Brain microvascular endothelial cell (primary cell): ENCODE results near the gene CENPX.

ENCODE experiments used
- DNase-seq: peaks from one replicate; pipeline ENCODE4 v3.0.0-alpha.2; 2020
- H3K27ac ChIP-seq: fragments of 250-450 bp; sonication (Bioruptor Pico); 2 replicates; pipeline ENCODE4 v1.5.1; 2020; ENCODE audit warnings: mild to moderate bottlenecking, moderate library complexity
- H3K27me3 ChIP-seq: fragments of 250-450 bp; sonication (Bioruptor Pico); replicated peaks from 2 replicates; pipeline ENCODE4 v1.5.1; 2020; ENCODE audit warnings: mild to moderate bottlenecking
- H3K36me3 ChIP-seq: fragments of 250-450 bp; sonication (Bioruptor Pico); replicated peaks from 2 replicates; pipeline ENCODE4 v1.5.1; 2020; ENCODE audit warnings: mild to moderate bottlenecking
- H3K4me3 ChIP-seq: 2 replicates; pipeline ENCODE4 v1.5.1; 2011; ENCODE audit warnings: low read depth, mild to moderate bottlenecking, control low read depth, low read length, moderate library complexity
- in situ Hi-C: cut with HindIII; loops from 2 replicates; pipeline ENCODE4 v1.10.0; 2017; ENCODE audit warnings: low sequenced_read_pairs, low pct_ligation_motif_present
- TF ChIP-seq, protein P1 (sequence below): IDR thresholded peaks from 2 replicates; pipeline ENCODE4 v1.5.1; 2011; ENCODE audit warnings: low read depth, mild to moderate bottlenecking, moderate library complexity, low read length, control low read depth, inconsistent platforms; ENCODE audit errors: missing control alignments

Gene CENPX

DNA sequence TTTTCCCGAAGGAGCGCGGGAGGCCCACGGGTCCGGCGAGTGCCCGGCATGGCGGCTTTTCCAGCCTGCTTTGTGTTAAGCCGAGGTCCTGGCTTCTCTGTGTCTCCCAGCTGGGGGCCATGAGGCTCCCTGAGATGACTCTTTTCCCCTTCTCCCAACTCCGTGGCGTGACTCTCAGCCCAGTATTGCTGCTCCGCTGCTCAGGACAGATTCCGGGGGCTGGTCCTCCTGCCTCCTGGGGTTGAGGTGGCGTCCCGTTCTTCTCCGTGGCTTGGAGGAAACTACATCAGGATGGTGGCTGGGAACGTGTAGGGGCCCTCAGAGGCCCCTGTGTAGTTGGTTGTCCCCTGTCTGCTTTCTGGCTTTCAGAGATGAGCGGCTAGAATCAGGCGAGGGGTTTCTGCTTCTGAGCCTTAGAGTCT lies 30.0 kb upstream of the CENPX start:
- no peak for DNase-seq
- no peaks in the 10 kb centered on the region for H3K27me3 ChIP-seq
- H3K36me3 ChIP-seq = peaks cover 39% of the 10 kb centered on the region
- TF ChIP-seq, protein P1, sequence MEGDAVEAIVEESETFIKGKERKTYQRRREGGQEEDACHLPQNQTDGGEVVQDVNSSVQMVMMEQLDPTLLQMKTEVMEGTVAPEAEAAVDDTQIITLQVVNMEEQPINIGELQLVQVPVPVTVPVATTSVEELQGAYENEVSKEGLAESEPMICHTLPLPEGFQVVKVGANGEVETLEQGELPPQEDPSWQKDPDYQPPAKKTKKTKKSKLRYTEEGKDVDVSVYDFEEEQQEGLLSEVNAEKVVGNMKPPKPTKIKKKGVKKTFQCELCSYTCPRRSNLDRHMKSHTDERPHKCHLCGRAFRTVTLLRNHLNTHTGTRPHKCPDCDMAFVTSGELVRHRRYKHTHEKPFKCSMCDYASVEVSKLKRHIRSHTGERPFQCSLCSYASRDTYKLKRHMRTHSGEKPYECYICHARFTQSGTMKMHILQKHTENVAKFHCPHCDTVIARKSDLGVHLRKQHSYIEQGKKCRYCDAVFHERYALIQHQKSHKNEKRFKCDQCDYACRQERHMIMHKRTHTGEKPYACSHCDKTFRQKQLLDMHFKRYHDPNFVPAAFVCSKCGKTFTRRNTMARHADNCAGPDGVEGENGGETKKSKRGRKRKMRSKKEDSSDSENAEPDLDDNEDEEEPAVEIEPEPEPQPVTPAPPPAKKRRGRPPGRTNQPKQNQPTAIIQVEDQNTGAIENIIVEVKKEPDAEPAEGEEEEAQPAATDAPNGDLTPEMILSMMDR = no peak
- in situ Hi-C loops = no loop called here
- H3K4me3 ChIP-seq = peak overlapping the region; percentile 77
- no peak overlapping the region for H3K27ac ChIP-seq

DNA sequence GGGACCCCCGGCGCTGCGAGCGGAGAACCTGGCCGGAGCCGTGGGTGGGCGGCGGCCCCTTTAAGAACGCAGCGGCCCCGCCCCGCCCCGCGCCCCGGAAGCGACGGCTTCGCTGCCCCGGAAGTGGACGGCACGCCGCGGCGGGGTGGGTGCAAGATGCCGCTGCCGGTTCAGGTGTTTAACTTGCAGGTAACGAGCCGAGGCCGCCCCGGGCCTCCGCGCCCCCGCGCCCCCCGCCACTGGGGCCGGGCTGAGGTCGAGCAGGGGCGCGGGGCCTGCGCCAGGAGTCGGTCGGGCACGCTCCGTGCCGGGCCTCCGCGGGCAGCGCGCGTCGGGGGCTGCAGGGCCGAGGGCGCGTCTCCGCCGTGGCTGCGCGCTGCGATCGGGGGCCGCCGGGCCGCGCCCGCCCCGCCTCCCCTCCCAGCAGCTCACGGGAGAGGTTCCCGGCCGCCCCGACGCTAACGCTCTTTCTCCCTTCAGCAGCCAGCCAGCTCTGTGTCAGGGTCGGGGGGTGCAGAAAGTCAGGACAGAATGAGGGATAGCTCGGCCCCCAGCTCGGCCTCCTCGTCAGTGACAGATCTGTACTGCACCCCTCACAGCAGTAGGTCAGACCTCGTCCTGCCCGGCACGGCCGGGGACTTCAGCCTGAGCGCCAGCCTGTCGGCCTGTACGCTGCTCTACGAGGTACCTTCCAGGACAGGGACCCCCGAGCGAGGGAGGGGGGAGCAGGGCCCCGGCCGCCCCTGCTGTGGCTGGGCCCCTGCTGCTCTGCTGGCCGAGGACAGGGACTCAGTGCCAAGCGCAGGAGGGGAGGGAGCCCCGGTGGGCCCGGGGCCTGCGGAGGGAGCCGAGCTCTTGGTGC lies 29.3 kb upstream of the CENPX start, which contains the start of the genes GPS1 and RFNG:
Gene GPS1 (plus strand): TSS at position 123 of the 862 bp plus-strand sequence. CDS start 34 bp downstream, at position 157.
Gene RFNG (minus strand): TSS at position 36 of the 862 bp plus-strand sequence. CDS start 45 bp downstream, outside the sequence.
- H3K27me3 ChIP-seq = no peaks in the 10 kb centered on the region
- H3K36me3 ChIP-seq = peaks cover 38% of the 10 kb centered on the region
- H3K4me3 ChIP-seq = peak within 1 kb of the TSS; percentile 77
- TF ChIP-seq, protein P1 = no peak
- in situ Hi-C loops = no loop called here
- peak within 1 kb of the TSS; percentile 21 for H3K27ac ChIP-seq
- DNase-seq = no peak

DNA sequence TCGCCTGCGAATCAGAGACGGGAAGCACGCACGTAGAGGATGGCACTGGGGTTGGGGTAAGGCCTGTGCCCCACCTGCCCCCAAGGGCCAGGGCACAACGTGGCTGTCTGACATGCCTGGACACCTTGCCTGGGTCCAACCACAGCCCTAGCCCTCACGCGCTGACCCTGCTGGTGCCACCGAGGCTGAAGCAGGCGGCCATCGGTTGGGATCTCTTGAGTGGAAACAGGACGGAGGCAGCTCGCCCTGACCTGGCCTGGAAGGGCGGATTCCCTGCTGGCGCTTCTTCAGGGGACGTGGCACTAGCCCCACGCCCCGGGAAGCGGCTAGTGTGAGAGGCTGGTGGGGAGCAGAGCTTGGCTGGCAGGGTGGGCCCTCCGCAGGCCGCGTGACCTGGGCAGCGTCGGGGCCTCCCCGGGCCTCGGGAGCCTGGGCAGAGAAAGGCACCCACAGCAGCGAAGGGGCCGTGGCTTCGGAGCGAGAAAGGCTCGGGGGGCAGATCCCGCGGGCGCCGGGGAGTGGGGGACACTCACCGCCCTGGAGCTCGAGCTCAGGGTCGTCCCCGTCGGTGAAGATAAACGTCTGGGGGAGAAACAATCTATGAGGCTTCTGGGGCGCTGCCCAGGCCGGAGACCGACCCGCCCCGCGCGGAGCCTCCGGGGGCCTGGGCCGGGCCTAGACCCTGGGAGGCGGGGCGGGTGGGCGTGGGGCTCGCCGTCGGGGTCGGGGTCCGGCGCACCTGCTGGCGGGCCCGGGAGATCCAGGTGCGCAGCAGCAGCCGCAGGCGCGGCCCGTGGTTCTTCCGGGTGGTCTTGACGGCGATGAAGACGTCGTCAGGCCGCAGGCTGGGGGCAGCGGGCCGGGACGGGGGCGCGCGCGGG lies 28.3 kb upstream of the CENPX start:
- TF ChIP-seq, protein P1 = no peak
- peak overlapping the region; percentile 77 for H3K4me3 ChIP-seq
- peaks cover 31% of the 10 kb centered on the region for H3K36me3 ChIP-seq
- peak overlapping the region; percentile 21 for H3K27ac ChIP-seq
- in situ Hi-C loops = no loop called here
- H3K27me3 ChIP-seq = no peaks in the 10 kb centered on the region
- DNase-seq = no peak

DNA sequence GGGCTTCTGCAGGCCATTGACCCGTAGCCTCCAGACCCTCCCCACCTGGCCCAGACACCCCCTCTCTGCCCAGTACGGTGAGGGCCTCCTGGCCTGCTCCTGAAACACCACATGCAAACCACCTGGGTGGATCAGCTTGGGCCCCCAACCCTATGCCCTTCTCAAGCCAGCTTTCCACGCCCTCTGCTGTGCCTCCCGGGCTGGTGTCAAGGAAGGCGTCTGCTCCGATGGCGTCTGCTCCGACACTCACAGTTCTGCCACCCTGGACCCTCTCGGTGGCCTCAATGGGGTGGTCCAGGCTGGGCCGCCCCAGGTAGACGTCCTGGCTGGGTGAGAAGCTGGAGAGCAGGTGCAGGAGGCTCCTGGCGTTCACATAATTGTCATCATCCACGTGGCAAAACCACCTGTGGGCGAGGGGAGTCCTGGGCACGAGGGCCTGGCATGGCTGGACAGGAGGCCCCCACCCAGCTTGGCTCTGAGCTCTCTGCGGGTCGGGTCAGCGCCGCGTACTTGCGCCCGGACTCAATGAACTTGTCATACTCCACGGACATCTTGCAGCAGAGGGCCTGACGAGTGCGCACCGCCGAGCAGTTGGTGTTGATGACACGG lies 27.6 kb upstream of the CENPX start:
- DNase-seq = no peak
- TF ChIP-seq, protein P1 = no peak
- H3K27me3 ChIP-seq = no peaks in the 10 kb centered on the region
- H3K4me3 ChIP-seq = peak overlapping the region; percentile 77
- H3K36me3 ChIP-seq = peaks cover 25% of the 10 kb centered on the region
- in situ Hi-C loops = no loop called here
- H3K27ac ChIP-seq = no peak overlapping the region

DNA sequence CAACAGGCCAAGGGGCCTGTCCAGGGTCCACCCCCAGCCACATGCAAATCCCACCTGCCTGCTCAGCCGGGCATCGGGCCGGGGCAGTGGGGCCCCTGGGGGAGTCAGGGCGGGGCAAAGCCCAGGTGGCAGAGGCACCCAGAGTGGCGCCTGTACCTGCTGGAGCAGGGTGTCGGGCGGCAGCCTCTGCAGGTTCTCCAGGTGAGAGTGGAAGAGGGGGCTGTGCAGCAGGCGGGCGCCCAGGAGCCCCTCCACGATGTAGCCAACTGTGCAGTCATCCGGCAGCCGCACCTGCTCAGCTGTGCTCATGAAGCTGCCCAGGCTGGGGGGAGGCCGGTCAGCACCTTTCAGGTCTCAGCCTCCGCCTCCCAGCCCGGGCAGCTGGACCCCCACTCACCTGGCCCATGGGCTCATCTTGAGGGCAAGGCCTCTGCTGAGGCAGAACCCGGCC lies 26.9 kb upstream of the CENPX start:
- Histone ChIP-seq H3K36me3 (peaks cover 18% of the 10 kb centered on the region), H3K4me3 (no peak overlapping the region), H3K27ac (no peak overlapping the region), H3K27me3 (no peaks in the 10 kb centered on the region)
- no peak for DNase-seq
- TF ChIP-seq, protein P1 = no peak
- in situ Hi-C loops = no loop called here
